Mesothelial cell of epicardium (in vitro differentiated cells): ENCODE data around the gene HHAT. TPM values are rescaled to one million over a fixed set of nuclear protein-coding genes. Genes with fewer than 3 reads are reported as not detected.

Experiments
- DNase-seq, 2 experiments: peaks; one replicate each; pipeline ENCODE4 v3.0.0; 2021; ENCODE audit warnings: low spot score in 2 of 2; ENCODE audit not compliant: unreplicated experiment in 2 of 2
- H3K27ac Mint-ChIP-seq: 2 replicates; pipeline ENCODE4 v1.8.0; 2021; ENCODE audit warnings: mixed read lengths
- H3K27me3 Mint-ChIP-seq: 2 replicates; pipeline ENCODE4 v1.8.0; 2021; ENCODE audit warnings: low read depth, mixed read lengths
- H3K36me3 Mint-ChIP-seq: 2 replicates; pipeline ENCODE4 v1.8.0; 2021; ENCODE audit warnings: mixed read lengths
- H3K4me1 Mint-ChIP-seq: 2 replicates; pipeline ENCODE4 v1.8.0; 2021; ENCODE audit warnings: mixed read lengths
- H3K4me3 Mint-ChIP-seq: 2 replicates; pipeline ENCODE4 v1.8.0; 2021; ENCODE audit warnings: mild to moderate bottlenecking, moderate library complexity, mixed read lengths
- H3K9me3 Mint-ChIP-seq: 2 replicates; pipeline ENCODE4 v1.8.0; 2021; ENCODE audit warnings: mixed read lengths
- total RNA-seq: library from RNA; stranded (reverse); gene quantifications from 3 replicates; pipeline ENCODE4 v1.2.1, GENCODE V29; 2021
- TF ChIP-seq, protein P1 (sequence below): fragments of 200-600 bp; sonication (generic); IDR thresholded peaks from one replicate; pipeline ENCODE4 v1.5.0; 2021; ENCODE audit warnings: antibody characterized with exemption; ENCODE audit not compliant: unreplicated experiment

HHAT gene
- total RNA-seq, 1 donor from 2014 or later, result 19.2 TPM

- peaks cover 18% of the 10 kb centered on the region for H3K4me1 Mint-ChIP-seq
- no peaks in the 10 kb centered on the region for H3K9me3 Mint-ChIP-seq
- TF ChIP-seq, protein P1, sequence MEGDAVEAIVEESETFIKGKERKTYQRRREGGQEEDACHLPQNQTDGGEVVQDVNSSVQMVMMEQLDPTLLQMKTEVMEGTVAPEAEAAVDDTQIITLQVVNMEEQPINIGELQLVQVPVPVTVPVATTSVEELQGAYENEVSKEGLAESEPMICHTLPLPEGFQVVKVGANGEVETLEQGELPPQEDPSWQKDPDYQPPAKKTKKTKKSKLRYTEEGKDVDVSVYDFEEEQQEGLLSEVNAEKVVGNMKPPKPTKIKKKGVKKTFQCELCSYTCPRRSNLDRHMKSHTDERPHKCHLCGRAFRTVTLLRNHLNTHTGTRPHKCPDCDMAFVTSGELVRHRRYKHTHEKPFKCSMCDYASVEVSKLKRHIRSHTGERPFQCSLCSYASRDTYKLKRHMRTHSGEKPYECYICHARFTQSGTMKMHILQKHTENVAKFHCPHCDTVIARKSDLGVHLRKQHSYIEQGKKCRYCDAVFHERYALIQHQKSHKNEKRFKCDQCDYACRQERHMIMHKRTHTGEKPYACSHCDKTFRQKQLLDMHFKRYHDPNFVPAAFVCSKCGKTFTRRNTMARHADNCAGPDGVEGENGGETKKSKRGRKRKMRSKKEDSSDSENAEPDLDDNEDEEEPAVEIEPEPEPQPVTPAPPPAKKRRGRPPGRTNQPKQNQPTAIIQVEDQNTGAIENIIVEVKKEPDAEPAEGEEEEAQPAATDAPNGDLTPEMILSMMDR, result no peak
- H3K27ac Mint-ChIP-seq, result no peak overlapping the region
- H3K4me3 Mint-ChIP-seq, result no peak overlapping the region
- no peak for DNase-seq
- H3K36me3 Mint-ChIP-seq, result no peaks in the 10 kb centered on the region
- H3K27me3 Mint-ChIP-seq, result peaks cover 12% of the 10 kb centered on the region
Measured at GRCh38 chr1:210527091-210527490, 198.4 kb downstream of the HHAT start.

- Mint-ChIP-seq H3K9me3 (no peaks in the 10 kb centered on the region), H3K36me3 (no peaks in the 10 kb centered on the region), H3K27me3 (peaks cover 2% of the 10 kb centered on the region), H3K4me3 (no peak overlapping the region), H3K4me1 (peaks cover 18% of the 10 kb centered on the region), H3K27ac (no peak overlapping the region)
- TF ChIP-seq, protein P1, result no peak
- DNase-seq, result no peak
Measured at GRCh38 chr1:210531475-210532222, 202.9 kb downstream of the HHAT start.

GRCh38 chr1:210532223-210532598 lies 203.5 kb downstream of the HHAT start:
- Mint-ChIP-seq H3K9me3 (no peaks in the 10 kb centered on the region), H3K27ac (no peak overlapping the region), H3K4me3 (no peak overlapping the region), H3K36me3 (no peaks in the 10 kb centered on the region), H3K27me3 (peaks cover 2% of the 10 kb centered on the region), H3K4me1 (peaks cover 16% of the 10 kb centered on the region)
- TF ChIP-seq, protein P1, result no peak
- DNase-seq, result no peak

- Mint-ChIP-seq H3K4me3 (no peak overlapping the region), H3K36me3 (no peaks in the 10 kb centered on the region)
Measured at GRCh38 chr1:210535761-210536160, 207.1 kb downstream of the HHAT start.

DNA sequence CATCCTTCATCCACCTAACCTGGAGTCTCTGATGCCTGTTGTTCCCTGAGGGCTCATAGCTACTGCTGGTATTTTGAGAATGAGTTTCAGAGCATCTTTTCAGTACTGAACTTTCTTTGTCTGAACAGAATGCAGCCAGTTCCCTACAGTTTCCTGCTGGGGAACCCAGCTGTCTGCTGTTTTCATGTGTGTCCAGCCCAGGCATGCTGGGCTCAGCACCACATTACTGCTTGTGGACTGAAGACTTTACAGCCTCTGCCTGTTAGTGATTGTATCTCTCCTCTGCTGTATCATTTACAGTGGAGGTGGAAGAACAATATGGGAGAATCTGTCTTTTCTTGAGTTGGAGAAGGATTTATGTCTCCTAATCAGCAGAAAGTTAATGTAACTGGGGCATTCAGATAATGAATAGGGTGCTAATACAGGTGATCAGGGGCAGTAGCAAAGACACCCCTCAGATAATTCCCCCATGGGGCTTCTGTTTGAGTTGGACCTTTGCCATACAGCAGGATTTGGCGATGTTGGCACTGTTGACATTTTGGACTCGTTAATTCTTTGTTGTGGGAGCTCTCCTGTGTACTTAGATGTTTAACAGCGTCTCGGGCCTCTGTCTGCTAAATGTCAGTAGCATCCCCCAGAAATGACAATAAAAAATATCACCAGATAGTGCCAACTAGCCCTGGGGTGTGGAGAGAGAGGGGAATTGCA lies 207.7 kb downstream of the HHAT start:
- peaks cover 8% of the 10 kb centered on the region for H3K27me3 Mint-ChIP-seq
- TF ChIP-seq, protein P1, result no peak
- no peak overlapping the region for H3K4me3 Mint-ChIP-seq

More at GRCh38 chr1:210535761-210536160, 207.1 kb downstream of the HHAT start:
- Mint-ChIP-seq H3K9me3 (no peaks in the 10 kb centered on the region), H3K27me3 (peaks cover 8% of the 10 kb centered on the region), H3K27ac (no peak overlapping the region), H3K4me1 (peaks cover 15% of the 10 kb centered on the region)
- TF ChIP-seq, protein P1, result no peak
- DNase-seq, result no peak

More for the DNA sequence above, 207.7 kb downstream of the HHAT start:
- Mint-ChIP-seq H3K36me3 (no peaks in the 10 kb centered on the region), H3K27ac (peak overlapping the region; percentile 30), H3K4me1 (peaks cover 14% of the 10 kb centered on the region), H3K9me3 (no peaks in the 10 kb centered on the region)
- DNase-seq, result no peak
